ENCODE results near the gene METTL8.

GRCh38 chr2:171323971-171324528 lies 109.7 kb downstream of the METTL8 start:
- TF ChIP-seq POLR2A (IDR thresholded peaks at IDR 0.05; ENCODE audit: borderline replicate concordance, extremely low read depth, insufficient read depth, insufficient read length) = no peak
- TF ChIP-seq EZH2 (IDR thresholded peaks at IDR 0.05) = no peak
- TF ChIP-seq RAD21 (IDR thresholded peaks at IDR 0.05; ENCODE audit: low read depth) = no peak
- no peak for TF ChIP-seq ZBTB33 (IDR thresholded peaks at IDR 0.05; ENCODE audit: extremely low read depth, insufficient replicate concordance, low read length)
- TF ChIP-seq SIN3A (IDR thresholded peaks at IDR 0.05; ENCODE audit: low read depth) = no peak

Measured in HCT116 (cell line).